Measurements from ENCODE around the gene FBXL7.

The FBXL7 gene

GRCh38 chr5:15547261-15547839 lies 47.4 kb downstream of the FBXL7 start:
- no peak for DNase-seq

DNA sequence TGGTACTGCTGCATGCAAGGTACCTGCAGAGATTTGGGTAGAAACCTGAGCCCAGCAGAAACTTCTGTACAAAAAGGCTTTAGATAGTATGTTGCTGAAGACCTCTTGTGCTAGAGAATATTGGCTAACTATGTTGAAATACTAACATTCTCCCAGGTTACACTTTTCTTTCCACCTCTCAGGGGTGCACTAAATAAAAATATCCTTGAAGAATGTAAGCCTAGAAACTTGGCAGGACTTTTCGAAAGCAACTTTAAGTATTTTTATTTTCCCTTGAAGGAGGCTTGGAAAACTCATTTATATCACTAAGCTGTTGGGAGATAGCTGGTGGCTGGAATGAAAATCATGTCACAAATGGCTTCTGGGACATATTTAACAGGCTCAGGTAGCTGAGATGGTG lies 50.0 kb downstream of the FBXL7 start:
- DNase-seq: no peak

GRCh38 chr5:15550502-15551112 lies 50.6 kb downstream of the FBXL7 start:
- DNase-seq: no peak

DNA sequence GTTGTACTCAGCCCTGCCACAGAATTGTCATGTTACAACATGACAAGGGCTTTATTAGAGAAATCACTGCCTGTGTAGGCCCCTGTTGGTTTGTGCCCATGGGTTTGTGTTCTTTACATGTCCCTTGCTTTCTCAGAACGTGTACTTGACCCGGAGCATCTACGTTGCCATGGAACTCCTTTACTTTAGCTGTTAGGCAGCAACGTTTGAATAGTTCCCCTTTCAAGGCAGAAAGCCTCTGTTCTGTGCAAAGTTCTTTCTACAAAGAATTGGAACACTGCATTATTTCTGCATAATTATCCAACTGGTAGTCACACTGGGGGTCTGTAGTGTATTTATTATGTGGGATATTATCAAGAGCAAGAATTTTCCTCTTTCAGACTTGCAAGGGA lies 51.1 kb downstream of the FBXL7 start:
- no peak for DNase-seq

DNA sequence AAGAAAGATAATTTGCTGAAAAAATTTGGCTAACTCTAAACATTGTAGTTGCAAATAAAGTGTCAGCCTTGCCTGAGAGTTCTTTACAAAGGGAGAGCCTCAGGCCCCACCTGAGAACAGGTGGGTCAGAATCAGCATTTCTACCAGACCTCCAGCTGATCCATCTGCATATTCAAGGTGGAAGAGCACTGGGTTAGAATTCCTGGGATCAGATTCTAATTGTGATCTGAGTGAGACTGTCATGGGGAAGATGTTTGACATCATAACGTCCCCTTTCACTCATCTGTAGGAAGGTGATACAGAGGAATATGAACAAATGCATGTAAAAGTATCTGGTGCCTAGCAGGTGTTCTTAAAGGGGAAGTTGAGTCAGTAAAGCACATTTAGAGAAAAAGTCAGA lies 54.6 kb downstream of the FBXL7 start:
- no peak for DNase-seq

DNA sequence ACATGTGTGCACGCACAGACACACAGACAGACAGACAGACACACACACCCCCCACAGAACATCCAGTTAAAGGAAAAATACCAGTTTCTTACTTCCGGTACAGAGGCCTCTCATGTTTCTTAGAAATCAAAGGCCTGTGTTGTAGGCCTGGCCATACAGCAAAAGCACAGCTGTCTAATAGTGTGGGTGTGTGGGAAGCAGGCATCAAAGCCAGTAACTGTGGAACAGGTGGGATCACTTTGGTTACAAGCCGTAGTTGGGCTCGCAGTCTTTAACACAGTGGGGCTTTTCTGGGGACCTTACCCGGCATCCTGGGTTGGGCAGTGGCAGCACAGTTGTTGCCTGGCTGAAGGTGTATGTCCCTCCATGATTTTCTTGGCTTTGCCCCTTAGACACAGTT lies 55.2 kb downstream of the FBXL7 start:
- no peak for DNase-seq

DNA sequence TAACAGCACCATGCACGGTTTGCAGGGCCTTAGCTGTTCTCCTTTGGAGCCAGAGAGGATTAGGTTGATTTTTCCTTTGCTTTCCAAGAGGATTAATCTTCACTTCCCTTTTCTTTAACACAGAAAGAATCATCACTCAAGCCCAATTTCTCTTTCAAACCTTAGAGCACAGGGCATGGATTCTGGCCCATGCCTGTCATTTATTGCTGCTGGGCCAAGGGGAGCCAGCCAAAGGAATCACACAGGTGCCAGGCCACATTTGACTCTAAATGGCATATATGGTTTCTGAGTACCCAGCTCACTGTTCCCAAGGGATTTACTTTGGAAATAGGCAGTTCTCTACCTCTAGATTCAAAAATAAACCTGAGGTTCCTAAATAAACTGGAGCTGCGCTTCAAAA lies 58.3 kb downstream of the FBXL7 start:
- no peak for DNase-seq

GRCh38 chr5:15558681-15559080 lies 58.7 kb downstream of the FBXL7 start:
- no peak for DNase-seq

- no peak for DNase-seq
Measured at GRCh38 chr5:15560421-15560820, 60.4 kb downstream of the FBXL7 start.

GRCh38 chr5:15564523-15564922 lies 64.5 kb downstream of the FBXL7 start:
- DNase-seq: no peak

DNA sequence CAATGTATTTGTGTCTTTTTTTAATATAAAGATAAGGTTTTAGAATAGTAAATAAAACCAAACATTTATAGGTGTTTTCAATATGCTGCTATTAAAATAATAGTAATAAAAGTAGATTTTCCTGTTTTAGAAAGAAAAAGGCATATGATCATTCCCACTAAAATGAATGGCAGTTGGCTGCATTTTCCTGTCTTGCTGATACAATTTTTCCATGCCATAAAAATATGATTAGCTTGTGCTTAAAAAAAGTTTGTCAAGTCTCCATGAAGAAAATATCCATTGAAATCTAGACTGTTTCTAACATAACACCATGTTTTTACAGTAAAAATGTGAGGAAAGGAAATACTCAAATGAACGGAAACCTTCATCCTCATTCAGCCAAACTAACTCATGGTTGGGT lies 65.0 kb downstream of the FBXL7 start:
- no peak for DNase-seq

DNA sequence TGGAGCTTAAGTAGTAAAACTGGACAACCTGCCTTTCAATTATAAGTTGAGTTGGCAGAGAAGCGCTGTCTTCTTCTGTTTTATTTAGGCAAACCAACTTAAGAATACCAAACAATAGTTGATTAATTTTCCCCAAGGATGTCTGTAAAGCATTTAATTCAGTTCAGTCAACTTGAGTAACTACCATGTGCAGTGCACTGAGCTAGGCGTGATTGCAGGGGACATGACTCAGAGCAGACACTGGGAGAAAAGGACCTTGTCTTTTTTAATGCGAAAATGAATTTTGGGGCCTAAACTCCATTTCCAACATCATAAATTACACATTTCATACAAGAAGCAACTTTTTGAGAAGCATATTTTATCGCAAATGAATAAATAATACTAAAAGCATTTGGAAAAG lies 66.3 kb downstream of the FBXL7 start:
- no peak for DNase-seq

GRCh38 chr5:15566789-15567188 lies 66.8 kb downstream of the FBXL7 start:
- no peak for DNase-seq

GRCh38 chr5:15570491-15570890 lies 70.5 kb downstream of the FBXL7 start:
- DNase-seq: no peak

- no peak for DNase-seq
Measured at GRCh38 chr5:15571081-15571480, 71.1 kb downstream of the FBXL7 start.

GRCh38 chr5:15571618-15572017 lies 71.6 kb downstream of the FBXL7 start:
- DNase-seq: no peak

DNA sequence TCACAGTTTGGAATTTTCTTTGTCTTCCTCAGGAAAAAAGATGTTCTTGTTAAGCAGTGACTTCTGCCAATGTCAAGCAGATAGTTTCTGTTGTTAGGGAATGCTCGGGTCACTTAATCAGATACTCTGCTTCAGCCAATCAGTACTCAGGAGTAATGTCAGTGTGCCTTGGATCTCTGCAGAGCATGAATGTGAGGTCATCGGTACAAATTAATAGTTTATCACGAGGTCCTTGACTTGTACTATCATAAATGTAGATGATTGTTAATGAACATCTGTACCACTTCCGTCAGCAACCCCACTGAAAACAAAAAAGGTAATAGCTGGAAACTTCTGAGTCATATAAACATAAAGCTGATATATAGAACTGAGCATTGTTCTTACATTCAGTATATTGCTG lies 73.6 kb downstream of the FBXL7 start:
- no peak for DNase-seq

- no peak for DNase-seq
Measured at GRCh38 chr5:15574128-15574527, 74.1 kb downstream of the FBXL7 start.

DNA sequence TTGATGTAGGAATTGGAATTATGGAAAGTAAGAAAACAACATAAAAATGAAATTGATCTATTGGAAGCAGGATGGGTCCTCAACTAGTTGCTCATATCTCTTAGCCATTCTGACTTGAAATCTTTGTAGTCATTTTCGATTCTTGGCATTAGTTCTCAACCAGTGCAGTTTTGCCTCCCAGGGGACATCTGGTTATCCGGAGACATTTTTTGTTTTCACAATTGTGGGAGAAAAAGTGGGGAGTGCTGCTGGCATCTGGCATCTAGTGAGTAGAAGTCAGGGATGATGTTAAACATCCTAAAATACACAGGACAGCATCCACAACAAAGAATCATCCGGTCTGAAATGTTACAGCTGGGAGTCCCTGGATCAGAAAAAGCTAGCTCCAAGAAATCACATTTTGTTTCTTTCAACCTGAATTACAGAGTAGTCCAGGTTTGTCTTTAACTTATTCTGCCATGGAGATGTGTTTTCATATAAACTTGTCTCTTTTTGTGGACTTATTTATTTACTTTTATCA lies 74.9 kb downstream of the FBXL7 start:
- no peak for DNase-seq

- DNase-seq: no peak
Measured at GRCh38 chr5:15575666-15576065, 75.7 kb downstream of the FBXL7 start.

DNA sequence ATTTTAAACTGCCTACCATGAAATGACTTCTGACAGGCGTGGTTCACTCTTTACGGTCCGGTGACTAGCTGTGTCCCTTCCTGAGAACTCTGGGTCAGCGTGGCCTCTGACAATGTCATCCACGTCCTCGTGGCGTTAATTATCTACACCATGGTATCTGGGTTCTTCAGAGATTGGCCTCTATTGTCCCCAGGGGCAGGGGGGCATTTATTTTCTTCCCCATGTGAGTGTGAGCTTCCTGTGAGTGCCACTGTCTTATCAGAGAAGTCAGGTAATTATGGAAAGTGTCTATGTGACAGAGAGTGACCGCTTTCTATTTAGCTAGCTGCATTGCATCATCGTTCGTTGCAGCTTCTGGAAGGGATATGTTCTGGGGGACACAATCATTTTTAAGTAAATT lies 77.2 kb downstream of the FBXL7 start:
- no peak for DNase-seq

DNA sequence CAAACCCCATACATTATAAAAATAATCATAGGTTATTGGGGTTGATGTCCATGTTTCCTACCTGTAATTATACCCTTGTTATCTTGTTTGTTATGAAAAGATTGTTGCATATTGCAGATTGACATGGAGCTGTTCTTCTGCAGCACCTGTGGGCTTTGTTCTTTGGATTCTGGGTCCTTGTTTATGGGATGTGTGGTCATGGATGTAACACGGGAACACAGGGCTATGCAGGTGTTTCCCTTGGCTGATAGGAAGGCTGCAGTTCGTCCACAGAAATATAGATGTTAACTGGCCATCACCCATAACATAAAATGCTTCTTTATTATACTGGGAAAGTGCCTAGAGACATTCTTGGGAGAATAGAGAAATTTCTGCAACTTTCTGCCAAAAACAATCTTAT lies 77.9 kb downstream of the FBXL7 start:
- DNase-seq: no peak

DNA sequence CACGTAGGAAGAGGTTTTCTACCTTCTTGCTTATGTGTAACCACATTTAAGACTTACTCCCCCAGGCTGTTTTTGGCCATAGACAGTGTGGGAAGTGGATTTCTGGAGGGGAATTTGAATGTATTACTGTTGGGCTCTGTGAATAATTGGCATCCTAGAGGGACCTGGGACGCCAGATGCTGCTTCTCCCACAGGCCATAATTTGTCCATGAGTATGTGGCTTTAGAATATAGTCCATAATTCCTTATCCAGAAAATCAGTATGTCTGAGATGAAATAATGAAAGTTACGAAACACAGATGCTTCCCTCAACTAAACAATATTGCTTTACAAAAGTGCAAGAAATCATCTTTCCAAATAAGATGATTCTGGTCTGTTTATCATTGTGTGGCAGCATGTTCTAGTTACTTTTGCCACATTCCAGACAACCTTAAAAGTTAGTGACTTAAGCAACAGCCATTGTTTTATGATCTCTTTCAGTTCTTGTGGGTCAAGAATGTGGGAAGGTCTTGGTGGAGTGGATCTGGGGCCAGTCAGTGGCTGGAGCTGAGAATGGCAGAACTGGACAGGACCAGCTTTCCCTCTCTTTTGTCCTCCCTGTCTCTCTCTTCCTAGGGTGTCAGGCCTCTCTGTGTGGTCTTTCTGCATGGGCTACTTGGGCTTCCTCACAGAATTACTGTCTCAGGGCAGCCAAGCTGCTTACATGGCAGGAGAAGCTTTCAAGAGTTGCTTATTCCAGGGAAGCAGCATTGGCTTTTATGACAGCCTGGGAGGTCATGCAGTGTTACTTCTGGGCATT lies 79.4 kb downstream of the FBXL7 start:
- DNase-seq: no peak

GRCh38 chr5:15584528-15584927 lies 84.5 kb downstream of the FBXL7 start:
- DNase-seq: no peak

Measured in NCI-H146 (cell line).